NCI-H748 (cell line): ENCODE data around the gene STIM1.
"Not testable (repeated sequence)": the region's sequence is repeated elsewhere in the genome, so short reads cannot be mapped to it uniquely, and the experiment has no call there.

Source experiments
- DNase-seq: peaks from one replicate; lab custom pipeline; 2025; ENCODE audit not compliant: unreplicated experiment; lab: John Stamatoyannopoulos, UW

The STIM1 gene

GRCh38 chr11:3970108-3970507 is 114.6 kb downstream of the STIM1 start:
- DNase-seq = no peak

- no peak for DNase-seq
These were observed 116.4 kb downstream of the STIM1 start for GRCh38 chr11:3971756-3972404.

- no peak for DNase-seq
These were observed 117.0 kb downstream of the STIM1 start for GRCh38 chr11:3972431-3972830.

GRCh38 chr11:3977078-3977477 is 121.6 kb downstream of the STIM1 start:
- no peak for DNase-seq

DNA sequence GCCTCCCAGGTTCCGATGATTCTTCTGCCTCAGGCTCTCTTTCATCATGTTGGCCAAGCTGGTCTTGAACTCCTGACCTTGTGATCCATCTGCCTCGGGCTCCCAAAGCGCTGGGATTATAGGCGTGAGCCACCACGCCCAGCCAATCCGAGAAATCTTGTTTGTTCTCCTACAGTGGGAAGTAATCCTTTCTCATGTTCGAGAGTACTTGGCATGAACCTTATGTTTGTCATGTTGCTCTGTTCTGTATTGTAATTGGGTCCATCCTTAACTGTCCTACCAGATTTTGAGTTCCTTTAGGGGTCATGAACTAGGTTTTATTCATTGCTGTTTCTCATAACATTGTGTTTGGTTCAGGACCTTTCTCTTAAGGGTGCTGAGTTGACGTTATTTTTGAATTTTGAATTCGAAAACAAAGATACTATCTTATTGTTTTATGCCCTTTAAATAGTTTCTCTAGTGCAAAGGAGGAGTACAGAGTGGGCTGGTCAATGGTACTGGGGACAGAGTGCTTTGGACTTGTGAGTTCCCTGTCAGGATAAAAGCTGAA is 125.7 kb downstream of the STIM1 start:
- DNase-seq = no peak

DNA sequence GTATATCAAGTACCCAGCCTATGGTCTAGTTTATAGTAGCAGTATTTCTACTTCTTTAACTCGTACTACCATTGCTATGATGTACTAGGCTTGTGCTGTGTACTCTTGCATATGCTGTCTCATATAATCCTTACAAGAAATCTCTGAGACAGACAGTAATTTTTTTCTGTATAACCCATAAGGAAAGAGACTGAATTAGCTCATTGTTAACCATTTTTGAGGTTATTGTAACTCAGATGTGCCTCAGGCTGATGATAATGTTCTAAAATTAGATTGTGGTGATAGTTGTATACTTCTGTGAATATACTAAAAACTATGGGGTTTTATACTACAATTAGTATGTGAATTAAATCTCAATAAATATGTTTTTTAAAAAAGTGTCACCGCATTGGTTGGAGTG is 127.0 kb downstream of the STIM1 start:
- no peak for DNase-seq

DNA sequence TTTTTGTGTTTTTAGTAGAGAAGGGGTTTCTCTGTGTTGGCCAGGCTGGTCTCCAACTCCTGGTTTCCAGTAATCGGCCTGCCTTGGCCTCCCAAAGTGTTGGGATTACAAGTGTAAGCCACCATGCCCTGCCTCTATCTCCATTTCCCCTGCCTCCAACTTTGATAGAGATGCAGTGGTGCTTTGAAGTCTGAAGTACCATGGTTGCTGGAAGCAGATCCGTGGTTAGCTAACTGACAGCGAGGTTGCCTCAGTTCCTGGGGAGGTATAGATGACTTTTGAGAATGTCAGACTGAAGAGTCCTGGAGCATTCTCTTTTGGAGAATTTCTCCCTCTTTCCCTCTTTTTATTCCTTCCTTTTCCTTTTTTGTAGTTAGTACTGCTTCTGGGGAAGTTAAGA is 127.6 kb downstream of the STIM1 start:
- no peak for DNase-seq

GRCh38 chr11:3984896-3985295 is 129.4 kb downstream of the STIM1 start:
- DNase-seq = no peak

- DNase-seq = no peak
These were observed 130.2 kb downstream of the STIM1 start for GRCh38 chr11:3985631-3986030.

DNA sequence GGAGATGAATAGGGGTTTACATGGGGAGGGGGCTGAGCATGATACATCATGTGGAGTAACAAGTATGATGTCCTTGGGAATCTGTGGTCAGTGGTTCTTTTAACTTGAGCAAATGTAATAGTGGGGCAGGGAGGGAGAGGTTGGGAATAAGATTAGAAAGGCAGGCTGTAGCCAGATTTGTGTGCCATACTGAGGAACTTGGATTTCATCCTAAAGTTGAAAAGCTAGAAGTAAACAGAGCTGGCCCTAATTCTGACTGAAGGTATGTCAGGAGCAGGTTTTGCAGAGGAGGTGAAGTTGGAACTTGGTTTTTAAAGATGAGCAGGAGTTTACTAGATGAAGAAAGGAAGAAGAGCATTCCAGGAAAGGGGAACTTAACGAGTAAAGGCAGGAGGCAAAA is 130.8 kb downstream of the STIM1 start:
- DNase-seq = no peak

DNA sequence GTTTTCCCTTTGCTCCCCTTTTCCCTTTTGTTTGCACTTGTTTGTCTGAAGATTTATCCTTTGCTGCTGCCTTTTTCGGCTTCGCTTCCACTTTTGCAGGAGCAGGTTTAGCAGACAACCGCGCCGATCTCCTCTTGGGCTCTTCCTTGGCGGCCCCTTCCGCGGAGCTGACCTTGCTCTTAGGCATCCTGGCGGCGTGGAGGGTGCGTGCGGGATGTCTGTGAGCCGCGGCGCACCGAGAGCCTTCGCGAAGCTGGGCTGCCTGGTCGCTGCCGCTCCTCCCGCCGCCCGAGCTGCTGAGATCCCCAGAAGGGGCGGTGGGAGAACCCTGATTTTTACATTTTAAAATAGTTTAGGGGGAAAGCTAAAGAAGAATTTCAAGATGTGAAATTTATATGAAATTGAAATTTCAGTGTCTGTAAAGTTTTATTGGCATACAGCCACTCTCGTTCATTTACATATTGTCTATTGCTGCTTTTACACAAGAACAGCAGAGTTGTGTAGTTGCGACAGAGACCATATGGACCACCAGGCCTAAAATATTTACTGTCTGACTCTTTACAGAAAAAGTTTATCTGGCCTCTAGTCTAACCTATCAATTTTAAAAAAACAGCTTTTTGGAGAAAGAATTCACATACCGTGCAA is 133.9 kb downstream of the STIM1 start:
- DNase-seq = no peak

DNA sequence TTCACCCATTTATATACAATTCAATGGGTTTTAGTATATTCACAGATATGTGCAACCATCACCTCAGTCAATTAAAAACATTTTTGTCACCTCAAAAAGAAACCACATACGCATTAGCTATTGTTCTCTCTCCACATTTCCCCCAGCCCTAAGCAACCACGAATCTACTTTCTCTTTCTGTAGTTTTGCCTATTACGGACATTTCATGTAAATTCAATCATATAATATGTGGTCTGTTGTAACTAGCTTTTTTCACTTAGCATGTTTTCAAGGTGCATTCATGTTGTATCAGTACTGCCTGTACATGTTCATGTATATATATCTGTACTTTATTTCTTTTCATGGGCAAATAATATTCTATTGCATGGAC is 134.4 kb downstream of the STIM1 start:
- no peak for DNase-seq

DNA sequence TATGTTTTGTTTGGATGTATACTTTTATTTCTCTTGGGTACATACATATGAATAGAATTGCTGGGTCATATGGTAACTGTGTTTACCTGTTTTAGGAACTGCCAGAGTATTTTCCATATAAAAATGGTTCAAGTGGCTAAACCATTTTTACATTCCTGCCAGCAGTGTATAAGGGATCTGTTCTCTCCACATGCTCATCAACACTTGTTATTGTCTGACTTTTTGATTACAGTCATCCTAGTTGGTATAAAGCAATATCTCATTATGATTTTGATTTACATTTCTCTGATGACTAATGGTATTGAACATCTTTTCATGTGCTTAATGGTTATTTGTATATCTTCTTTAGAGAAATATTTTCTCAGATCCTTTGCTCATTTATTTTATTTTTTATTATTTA is 134.9 kb downstream of the STIM1 start:
- DNase-seq = no peak

- DNase-seq = no peak
These were observed 137.5 kb downstream of the STIM1 start for GRCh38 chr11:3992964-3993363.

DNA sequence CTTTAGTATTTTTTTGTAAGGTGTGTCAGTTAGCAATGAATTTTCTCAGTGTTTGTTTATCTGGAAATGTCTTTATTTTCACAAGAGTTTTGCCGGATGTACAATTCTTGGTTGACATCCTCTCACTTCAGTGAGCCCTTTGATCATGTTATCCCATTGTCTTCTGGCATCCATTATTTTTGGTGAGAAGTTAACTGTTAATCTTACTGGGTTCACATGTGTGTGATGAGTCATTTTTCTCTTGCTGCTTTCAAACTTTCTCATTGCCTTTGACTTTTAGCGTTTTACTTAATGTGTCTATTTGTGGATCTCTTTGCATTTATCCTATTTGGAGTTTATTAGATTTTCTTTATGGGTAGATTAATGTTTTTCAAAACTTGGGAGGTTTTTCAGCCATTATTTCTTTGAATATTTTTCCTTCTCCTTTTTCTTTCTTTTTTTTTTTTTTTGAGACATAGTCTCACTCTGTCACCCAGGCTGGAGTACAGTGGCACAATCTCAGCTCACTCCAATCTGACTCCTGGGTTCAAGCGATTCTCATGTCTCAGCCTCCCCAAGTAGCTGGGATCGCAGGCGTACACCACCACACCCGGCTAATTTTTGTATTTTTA is 138.7 kb downstream of the STIM1 start:
- no peak for DNase-seq

DNA sequence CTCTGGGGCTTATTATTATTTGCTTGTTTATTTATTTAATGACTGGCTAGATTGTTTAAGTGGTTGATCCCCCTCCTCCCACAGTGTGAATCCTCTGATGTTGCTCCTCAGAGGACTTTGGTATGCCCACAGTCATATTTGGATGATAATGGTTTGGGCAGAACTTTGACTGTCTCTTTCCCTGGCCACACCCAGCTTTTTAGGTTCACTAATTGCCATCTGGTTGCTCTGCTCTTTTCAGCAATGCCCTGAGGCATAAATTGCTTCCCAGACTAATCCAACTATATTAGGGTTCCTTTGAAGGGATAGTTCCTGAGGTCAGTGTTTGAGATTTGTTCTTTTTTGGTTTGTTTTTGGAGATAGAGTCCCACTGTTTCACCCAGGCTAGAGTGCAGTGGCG is 139.8 kb downstream of the STIM1 start:
- no peak for DNase-seq

GRCh38 chr11:3995949-3996554 is 140.6 kb downstream of the STIM1 start:
- no peak for DNase-seq

GRCh38 chr11:3996651-3997050 is 141.2 kb downstream of the STIM1 start:
- DNase-seq = no peak

DNA sequence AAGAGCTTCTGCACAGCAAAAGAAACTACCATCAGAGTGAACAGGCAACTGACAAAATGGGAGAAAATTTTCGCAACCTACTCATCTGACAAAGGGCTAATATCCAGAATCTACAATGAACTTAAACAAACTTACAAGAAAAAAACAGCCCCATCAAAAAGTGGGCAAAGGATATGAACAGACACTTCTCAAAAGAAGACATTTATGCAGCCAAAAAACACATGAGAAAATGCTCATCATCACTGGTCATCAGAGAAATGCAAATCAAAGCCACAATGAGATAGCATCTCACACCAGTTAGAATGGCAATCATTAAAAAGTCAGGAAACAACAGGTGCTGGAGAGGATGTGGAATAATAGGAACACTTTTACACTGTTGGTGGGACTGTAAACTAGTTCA is 149.3 kb downstream of the STIM1 start:
- DNase-seq = not testable (repeated sequence)

DNA sequence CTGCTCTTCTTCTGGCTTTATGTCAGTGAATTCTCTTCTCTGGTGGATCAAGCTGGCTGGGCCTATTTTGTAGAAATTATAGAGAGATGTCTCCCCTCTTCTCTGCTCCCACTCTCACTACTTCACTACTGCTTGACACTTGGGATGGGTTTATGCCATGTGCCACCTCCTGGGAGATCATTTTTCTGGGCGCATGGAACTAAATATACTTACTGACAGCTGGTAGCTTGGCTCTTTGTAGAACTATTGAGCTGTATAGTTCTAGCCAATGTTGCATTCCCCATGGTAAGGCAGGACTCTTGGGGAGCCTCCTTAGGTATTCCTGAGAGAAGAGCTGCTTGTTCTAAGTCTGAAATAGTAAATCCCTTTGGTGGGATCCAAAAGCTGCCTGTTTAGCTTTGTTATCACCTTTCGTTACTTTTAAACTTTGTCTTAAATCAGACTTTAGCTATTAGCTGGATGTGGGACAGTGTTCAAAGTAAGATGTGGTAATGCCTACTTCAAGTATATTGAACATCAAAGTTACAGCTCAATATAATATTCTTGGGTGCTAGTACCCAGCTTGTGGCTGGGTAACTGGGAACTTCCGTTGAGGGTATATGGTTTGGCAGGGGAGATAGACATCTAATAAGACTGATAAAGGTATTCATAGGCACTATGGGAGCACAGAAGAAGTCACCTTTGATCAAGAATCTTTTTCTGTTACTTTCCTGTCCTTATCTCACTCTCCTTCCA is 151.6 kb downstream of the STIM1 start:
- DNase-seq = no peak

GRCh38 chr11:4008116-4008515 is 152.7 kb downstream of the STIM1 start:
- no peak for DNase-seq
